HG02973 (cell line): ENCODE measurements around the gene DCST1.

Experiments
- ATAC-seq: cut with Tn5 transposase; IDR thresholded peaks from one replicate; pipeline ENCODE4 v1.9.1; 2021; ENCODE audit warnings: moderate library complexity; ENCODE audit not compliant: unreplicated experiment

DCST1 gene

DNA sequence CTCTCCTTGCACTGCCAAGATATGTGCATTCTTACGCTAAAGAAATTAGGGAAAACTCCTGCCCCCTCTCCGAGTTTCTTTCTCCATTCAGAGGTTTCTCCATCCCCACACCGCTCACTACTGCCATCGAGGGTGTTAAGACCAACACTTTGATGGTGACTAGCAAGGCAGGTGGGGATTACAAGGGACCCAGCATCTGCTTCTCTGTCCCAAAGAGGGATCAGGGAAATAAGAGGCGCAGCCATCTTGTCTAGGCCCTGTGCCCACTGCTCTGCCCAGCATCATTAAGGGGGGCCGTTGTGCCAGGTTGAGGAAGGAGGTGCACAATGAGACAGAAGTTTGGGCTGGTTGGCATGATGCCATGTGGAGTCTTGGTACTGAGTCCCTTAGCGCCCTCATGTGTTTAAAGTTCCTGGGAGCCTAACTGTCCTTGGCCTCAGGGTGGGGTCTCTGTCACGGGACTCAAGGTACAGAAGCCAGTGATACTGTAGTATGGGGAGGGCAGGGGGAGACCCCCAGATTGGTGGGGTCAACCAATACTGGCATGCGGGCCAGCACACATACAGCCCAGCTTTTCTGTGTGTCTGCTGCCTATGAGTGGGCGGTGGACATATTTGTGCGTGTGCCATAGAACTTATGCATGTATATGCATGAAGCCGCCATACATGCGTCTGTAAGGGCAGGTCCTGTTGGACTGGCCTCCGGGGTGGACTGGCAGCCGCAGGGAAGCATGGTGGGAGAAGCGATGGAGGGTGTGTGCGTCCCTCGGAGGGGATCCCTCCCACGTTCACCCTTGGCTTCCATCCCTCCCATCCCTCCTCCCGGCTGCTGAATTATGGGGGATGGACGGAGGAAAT lies 50.5 kb downstream of the DCST1 start:
- ATAC-seq: no peak

DNA sequence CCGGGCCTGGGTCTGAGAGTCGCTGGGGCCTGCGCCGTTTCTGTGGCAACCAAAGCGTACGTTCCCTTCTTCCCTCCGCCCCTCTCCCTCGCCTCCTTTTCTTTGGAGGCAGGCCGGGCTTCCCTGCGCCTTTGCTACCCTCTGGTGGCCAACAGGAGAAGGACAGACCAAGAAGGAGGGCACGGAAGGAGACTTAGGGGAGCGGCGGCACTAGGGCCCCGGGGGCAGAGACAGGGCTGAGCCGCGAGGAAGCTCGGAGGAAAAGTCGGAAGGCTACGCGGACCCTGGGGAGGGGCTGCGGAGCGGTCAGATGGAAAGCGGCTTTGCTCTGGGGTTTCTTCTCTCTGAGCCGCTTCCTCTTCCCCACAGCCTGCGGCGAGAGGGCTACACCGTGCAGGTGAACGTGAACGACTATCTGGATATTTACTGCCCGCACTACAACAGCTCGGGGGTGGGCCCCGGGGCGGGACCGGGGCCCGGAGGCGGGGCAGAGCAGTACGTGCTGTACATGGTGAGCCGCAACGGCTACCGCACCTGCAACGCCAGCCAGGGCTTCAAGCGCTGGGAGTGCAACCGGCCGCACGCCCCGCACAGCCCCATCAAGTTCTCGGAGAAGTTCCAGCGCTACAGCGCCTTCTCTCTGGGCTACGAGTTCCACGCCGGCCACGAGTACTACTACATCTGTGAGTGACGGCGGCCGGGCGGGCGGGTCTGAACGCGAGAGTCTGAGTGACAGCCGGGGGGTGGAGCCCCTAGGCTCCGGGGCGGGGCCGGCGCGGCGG lies 51.3 kb downstream of the DCST1 start:
- peak; percentile 64 for ATAC-seq

DNA sequence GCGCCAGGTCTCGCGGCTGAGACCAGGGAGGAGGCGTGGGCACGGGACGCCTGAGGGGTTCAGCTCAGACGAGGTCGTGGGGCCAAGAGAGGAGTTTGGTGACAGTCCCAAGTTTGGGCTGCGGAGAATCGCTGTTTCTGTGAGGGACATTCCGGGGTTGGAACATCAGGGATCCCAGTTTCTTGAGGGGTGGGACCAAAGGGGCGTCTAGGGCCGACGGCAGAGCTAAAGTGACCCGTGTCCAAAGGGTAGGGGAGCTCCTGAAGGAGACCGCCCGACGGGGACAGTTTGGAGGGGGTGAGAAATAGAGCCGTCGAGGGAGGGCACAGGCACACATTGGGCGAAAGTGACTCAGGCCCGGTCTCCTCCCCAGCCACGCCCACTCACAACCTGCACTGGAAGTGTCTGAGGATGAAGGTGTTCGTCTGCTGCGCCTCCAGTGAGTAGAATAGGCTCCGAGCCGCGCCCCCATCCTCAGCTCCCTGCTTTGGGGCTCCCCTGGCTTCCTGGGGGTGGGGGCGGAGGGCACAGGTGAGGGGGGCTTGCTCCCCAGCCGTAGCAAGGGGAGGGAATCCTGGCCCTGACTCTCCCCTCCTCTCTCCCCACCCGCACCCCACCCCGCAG lies 52.0 kb downstream of the DCST1 start:
- ATAC-seq: no peak

DNA sequence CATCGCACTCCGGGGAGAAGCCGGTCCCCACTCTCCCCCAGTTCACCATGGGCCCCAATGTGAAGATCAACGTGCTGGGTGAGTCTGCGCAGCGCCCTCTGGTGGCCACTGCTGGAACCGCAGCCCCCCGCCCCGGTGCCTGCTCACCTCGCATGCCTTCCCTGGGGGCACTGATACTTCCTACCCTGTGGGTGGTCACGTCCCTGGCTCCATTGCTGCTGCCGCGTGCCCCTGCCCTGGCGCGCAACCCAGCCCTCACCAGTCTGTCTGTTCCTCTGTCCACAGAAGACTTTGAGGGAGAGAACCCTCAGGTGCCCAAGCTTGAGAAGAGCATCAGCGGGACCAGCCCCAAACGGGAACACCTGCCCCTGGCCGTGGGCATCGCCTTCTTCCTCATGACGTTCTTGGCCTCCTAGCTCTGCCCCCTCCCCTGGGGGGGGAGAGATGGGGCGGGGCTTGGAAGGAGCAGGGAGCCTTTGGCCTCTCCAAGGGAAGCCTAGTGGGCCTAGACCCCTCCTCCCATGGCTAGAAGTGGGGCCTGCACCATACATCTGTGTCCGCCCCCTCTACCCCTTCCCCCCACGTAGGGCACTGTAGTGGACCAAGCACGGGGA lies 52.6 kb downstream of the DCST1 start:
- no peak for ATAC-seq

DNA sequence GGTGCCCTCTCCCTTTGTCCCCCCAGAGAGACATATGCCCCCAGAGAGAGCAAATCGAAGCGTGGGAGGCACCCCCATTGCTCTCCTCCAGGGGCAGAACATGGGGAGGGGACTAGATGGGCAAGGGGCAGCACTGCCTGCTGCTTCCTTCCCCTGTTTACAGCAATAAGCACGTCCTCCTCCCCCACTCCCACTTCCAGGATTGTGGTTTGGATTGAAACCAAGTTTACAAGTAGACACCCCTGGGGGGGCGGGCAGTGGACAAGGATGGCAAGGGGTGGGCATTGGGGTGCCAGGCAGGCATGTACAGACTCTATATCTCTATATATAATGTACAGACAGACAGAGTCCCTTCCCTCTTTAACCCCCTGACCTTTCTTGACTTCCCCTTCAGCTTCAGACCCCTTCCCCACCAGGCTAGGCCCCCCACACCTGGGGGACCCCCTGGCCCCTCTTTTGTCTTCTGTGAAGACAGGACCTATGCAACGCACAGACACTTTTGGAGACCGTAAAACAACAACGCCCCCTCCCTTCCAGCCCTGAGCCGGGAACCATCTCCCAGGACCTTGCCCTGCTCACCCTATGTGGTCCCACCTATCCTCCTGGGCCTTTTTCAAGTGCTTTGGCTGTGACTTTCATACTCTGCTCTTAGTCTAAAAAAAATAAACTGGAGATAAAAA lies 53.4 kb downstream of the DCST1 start:
- no peak for ATAC-seq

DNA sequence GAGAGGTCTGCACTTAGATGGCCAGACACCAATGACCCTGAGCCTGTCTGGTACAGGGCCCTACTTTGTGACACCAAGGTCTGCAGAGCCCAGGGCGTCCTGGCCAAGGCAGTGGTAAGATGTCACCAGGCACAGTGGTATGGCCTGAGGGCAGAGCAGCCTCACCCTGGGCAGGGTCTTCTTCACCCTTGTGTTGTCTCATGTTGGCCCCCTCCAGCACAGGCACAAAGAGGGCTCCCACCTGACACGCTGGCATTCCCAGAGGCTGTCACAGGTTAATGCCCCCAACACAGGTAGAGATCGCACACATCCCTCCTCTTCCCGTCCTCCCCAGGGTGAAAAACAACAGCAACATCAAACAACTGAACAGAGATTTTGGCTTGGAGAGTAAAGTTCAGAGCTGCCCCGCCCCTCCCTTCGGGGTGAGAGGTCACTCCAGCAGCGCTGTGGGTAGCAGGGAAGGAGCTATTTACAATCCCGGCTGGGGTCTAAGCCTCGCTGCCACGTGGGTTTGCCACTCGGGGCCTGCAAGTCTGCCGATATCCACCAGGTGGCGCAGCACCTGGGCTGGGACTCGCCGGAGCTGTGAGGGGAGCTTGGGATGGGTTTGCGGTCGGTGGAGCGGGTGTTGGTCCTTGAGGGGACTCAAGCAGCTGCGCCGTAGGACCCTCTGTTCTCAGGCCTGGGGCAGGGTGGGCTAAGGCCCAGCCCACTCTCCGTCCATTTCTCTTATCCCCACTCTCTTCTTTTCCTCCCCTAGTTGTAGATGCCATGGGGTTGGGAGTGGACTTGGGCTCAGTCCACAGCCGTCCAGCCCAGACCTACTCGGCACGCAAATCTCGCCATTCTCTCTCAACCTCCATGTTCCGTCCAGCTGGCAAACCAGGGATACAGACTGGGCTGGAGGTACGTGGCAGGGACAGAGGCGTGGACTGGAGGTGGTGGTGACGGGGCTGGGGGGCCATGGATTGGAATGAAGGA lies 57.7 kb downstream of the DCST1 start:
- no peak for ATAC-seq

DNA sequence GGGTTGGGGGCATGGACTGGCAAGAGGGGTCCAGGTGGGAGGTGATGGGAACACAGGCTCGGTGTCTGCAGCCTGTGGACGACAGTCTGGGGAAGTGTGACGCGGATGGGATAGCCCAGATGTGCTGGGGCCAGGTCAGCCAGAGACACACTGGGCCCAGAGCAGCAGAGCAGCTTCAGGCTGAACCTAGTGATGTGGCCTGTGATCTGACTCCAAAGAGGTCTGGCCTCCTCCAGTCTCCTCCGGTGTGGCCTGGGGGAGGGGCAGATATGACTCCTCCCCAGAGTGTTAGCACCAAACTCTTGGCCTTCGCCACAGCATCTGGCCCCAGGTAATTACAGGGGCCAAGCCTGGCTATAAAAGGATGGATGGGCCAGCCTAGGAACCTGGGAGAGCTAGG lies 58.5 kb downstream of the DCST1 start:
- ATAC-seq: no peak

DNA sequence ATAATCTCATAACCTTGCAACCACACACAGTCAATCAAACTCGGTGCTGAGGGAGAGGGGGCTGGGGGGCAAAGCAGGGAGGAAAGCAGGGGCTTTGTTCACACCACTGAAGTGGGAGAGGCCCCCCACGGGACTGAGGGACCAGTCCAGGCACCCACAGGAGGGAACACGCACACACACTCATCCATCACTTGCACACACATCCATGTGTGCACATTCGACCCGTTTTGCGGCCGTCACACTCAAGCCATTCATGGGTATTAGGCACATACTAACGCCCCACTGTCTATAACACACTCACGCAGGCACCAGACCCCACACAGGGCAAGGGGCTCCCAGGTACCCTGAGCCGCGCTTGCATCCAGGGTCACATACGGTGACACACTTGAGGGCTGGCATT lies 59.0 kb downstream of the DCST1 start:
- no peak for ATAC-seq

DNA sequence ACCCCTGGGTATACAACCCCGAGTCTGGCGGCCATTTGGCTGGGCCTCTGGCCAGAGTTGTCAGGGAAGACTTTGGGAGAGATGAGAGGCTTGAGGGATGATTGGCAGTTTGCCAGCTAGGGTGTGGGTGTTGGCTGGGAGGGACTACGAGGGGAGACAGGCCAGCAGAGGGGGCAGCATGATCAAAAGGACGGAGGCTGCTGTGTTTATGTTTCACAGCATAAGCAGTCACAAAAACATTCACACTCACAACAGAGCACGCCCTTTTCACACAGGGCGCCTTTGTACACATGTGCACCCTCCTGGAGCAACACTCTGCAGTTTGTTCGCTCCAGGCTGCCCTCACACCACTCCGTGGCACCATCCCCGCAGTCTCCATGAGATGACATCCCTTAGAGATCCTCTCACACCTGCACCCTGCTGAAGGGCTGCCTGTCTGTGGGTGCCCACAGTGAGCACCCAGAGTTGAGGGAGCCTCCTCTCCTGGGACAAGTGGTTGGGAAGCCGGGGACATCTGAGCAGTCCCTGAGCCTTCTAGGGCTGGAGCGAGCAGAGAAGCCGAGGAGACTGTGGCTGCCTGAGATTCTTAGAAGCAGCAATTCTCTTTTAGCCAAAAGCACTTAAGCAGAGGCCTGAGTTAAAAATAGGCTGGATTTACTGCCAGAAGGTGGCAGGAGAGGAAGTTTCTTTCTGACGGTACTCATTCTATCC lies 60.4 kb downstream of the DCST1 start:
- ATAC-seq: no peak

DNA sequence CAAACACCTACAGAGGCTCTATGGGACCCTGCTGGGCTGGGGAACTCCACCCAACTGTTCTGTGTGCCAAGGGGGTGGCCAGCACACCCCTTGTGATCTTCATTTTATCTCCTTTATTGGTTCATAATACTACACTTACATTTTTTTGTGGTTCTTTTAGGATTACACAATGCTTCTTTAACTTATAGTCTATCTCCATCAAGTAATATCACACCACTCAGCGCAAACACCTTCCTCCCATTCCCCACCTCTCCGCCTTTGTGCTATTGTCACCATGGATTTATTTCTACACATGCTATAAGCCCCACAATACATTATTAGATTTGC lies 61.0 kb downstream of the DCST1 start:
- ATAC-seq: no peak

DNA sequence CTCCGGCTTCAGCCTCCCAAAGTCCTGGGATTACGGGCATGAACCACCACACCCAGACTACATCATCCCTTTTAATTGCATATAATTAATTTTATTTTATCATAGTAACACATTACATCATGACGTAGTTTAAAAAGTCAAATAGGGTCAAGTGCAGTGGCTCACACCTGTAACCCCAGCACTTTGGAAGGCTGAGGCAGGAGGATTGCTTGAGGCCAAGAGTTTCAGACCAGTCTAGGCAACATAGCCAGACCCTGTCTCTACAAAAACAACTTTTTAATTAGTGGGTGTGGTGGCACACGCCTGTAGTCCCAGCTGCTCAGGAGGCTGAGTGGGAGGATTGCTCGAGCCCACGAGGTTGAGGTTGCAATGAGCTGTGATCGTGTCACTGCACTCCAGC lies 65.7 kb downstream of the DCST1 start:
- ATAC-seq: no peak
